Ectodermal cell (in vitro differentiated cells): ENCODE measurements around the gene TSR3.

Experiments
- H3K27ac ChIP-seq: 2 replicates; pipeline ENCODE4 v1.7.0; 2013; ENCODE audit warnings: mild to moderate bottlenecking, low read depth, low read length; ENCODE audit not compliant: insufficient read depth, poor library complexity, severe bottlenecking
- H3K27me3 ChIP-seq: 2 replicates; pipeline ENCODE4 v1.7.0; 2013; ENCODE audit warnings: mild to moderate bottlenecking, low read length; ENCODE audit not compliant: insufficient read depth, control insufficient read depth, poor library complexity, severe bottlenecking
- H3K36me3 ChIP-seq: one replicate; pipeline ENCODE4 v1.7.0; 2013; ENCODE audit warnings: low read length; ENCODE audit not compliant: control insufficient read depth, insufficient read depth
- H3K4me1 ChIP-seq: one replicate; pipeline ENCODE4 v1.7.0; 2013; ENCODE audit warnings: low read length; ENCODE audit not compliant: control insufficient read depth, insufficient read depth
- H3K4me3 ChIP-seq: 2 replicates; pipeline ENCODE4 v1.7.0; 2013; ENCODE audit warnings: low read depth, low read length, control low read depth; ENCODE audit not compliant: insufficient read depth
- H3K9me3 ChIP-seq: 2 replicates; pipeline ENCODE4 v1.7.0; 2013; ENCODE audit warnings: mild to moderate bottlenecking, low read length, moderate library complexity; ENCODE audit not compliant: control insufficient read depth
- WGBS, 2 experiments: methylation state at CpG; one replicate each; pipeline ENCODE4 v1.1.7; 2013; ENCODE audit warnings: missing lambda C conversion rate in 2 of 2; 5-methylcytosine and 5-hydroxymethylcytosine counted together

Gene TSR3

DNA sequence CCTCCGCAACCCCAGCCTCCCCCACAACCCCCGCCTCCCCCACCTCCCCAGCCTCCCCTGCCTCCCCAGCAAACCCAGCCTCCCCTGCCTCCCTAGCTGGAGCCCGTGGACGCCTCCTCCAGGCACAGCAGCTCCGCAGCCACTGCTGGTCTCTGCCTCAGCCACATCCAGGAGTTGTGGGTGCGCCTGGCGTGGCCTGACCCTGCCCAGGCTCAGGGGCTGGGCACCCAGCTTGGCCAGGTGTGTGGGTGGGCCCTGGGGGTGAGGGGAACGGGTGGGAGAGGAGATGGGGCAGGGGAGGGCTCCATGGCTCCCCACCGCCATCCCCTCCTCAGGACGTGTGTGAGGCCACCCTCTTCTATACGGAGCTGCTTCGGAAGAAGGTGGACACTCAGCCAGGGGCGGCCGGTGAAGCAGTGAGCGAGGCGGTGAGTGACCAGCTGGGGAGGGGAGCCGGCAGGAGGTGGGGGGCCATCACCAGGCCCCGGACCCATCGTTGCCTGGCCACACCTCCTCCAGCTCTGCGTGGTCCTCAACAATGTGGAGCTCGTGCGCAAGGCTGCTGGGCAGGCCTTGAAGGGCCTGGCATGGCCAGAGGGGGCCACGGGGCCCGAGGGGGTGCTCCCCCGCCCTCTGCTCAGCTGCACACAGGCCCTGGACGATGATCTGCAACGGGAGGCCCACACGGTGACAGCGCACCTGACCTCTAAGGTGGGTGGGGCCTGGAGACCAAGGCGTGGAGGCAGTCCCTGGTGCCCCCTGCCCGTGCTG, 5.8 kb downstream of the TSR3 start:
- peaks cover 7% of the 10 kb centered on the region for H3K4me1 ChIP-seq
- no peaks in the 10 kb centered on the region for H3K9me3 ChIP-seq
- H3K27ac ChIP-seq, result no peak overlapping the region
- H3K27me3 ChIP-seq, result peaks cover 38% of the 10 kb centered on the region
- no peak overlapping the region for H3K4me3 ChIP-seq
- H3K36me3 ChIP-seq, result peaks cover 7% of the 10 kb centered on the region
- WGBS, 2 experiments, result 81 to 85% methylated on average over 29 of the region's 31 CpGs

GRCh38 chr16:1345087-1345486, 6.6 kb downstream of the TSR3 start:
- Histone ChIP-seq H3K27ac (no peak overlapping the region), H3K36me3 (peaks cover 5% of the 10 kb centered on the region), H3K27me3 (peaks cover 45% of the 10 kb centered on the region), H3K4me3 (no peak overlapping the region), H3K4me1 (peaks cover 3% of the 10 kb centered on the region), H3K9me3 (no peaks in the 10 kb centered on the region)
- 72 to 76% methylated on average over 9 to 10 of the region's 11 CpGs for WGBS, 2 experiments

GRCh38 chr16:1344499-1344898, 7.2 kb downstream of the TSR3 start:
- 90 to 91% methylated on average over 14 of the region's 14 CpGs for WGBS, 2 experiments
- Histone ChIP-seq H3K27me3 (peaks cover 51% of the 10 kb centered on the region), H3K4me3 (no peak overlapping the region), H3K9me3 (no peaks in the 10 kb centered on the region), H3K36me3 (peaks cover 3% of the 10 kb centered on the region), H3K27ac (no peak overlapping the region), H3K4me1 (peaks cover 3% of the 10 kb centered on the region)

GRCh38 chr16:1343428-1344242, 8.0 kb downstream of the TSR3 start:
- Histone ChIP-seq H3K36me3 (peaks cover 3% of the 10 kb centered on the region), H3K4me3 (peak overlapping the region; percentile 36), H3K9me3 (no peaks in the 10 kb centered on the region), H3K27ac (no peak overlapping the region), H3K27me3 (peaks cover 54% of the 10 kb centered on the region), H3K4me1 (peaks cover 3% of the 10 kb centered on the region)
- 47% methylated on average over 44 of the region's 44 CpGs for WGBS, 2 experiments

GRCh38 chr16:1342526-1343427, 8.9 kb downstream of the TSR3 start:
- Histone ChIP-seq H3K9me3 (no peaks in the 10 kb centered on the region), H3K27me3 (peaks cover 57% of the 10 kb centered on the region), H3K27ac (no peak overlapping the region), H3K4me3 (peak overlapping the region; percentile 36), H3K36me3 (peaks cover under 1% of the 10 kb centered on the region), H3K4me1 (peaks cover 5% of the 10 kb centered on the region)
- 9% methylated on average over 49 of the region's 49 CpGs for WGBS, 2 experiments

DNA sequence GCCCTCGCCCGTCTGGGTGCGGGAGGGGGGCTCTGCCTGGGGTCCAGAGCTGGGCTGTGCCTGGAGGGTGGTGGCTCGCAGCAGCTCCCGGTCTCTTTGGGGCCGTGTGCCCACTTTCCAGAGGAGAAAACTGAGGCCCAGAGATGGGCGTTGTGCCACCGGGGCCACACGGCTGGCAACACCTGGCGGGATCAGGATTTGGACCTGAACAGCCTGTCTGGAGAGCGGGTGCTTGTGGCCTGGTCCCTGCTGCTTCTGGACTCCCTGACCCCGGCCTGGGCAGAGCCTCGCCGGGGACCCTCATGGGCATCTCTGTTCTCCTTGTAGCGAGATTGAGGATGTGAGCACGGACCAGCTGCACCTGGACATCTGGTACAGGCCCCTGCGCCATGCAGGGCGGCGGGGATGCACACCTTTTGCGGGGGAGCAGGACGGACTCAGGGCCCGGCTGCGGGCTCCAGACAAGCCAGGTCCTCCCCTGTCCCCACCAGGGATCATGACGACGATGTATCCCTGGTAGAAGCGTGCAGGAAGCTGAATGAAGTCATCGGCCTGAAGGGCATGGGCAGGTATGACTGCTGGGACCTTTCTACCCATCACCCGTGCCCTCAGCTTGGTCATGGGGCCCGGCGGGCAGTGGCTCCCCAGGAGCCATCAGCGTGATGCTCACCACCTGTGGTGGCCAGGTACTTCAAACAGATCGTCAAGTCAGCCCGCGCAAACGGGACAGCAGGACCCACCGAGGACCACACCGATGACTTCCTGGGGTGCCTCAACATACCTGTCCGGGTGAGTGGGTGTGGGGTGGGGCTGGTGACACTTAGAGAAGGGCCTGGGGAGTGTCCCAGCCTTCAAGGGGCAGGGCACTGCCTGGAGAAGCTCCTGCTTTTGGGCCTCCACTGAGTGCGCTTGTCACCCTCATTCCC, 9.9 kb downstream of the TSR3 start:
- WGBS, 2 experiments, result 87 to 88% methylated on average over 39 of the region's 39 CpGs

DNA sequence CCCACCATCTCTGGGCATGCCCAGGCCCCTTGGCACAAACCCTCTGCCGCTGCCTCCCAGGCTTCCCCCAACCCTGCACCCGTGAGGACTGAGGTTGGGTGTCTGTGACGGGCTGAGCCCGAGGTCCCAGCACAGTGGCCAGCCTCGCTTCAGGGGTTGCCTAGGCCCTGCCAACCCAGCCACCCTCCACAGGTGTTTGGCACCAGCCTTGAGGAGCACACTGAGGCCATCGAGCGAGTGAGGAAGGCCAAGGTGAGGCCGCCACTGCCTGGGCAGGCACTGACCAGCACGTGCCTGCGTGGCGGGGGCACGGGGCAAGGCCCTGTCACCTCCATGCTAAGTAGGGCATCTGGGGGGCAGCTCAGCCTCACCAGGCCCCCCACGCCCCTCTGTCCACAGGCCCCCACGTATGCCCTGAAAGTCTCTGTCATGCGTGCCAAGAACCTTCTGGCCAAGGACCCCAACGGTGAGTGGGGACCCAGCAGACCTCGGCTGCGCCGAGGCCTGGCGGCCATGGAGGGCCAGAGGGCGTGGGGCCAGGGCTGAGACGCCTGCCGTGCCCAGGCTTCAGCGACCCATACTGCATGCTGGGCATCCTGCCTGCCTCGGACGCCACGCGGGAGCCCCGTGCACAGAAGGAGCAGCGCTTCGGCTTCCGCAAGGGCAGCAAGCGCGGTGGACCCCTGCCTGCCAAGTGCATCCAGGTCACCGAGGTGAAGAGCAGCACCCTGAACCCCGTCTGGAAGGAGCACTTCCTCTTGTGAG, 10.8 kb downstream of the TSR3 start:
- H3K27ac ChIP-seq, result no peak overlapping the region
- H3K4me3 ChIP-seq, result no peak overlapping the region
- 89% methylated on average over 36 of the region's 36 CpGs for WGBS, 2 experiments
- H3K4me1 ChIP-seq, result peaks cover 17% of the 10 kb centered on the region
- H3K9me3 ChIP-seq, result no peaks in the 10 kb centered on the region
- H3K27me3 ChIP-seq, result peaks cover 74% of the 10 kb centered on the region
- no peaks in the 10 kb centered on the region for H3K36me3 ChIP-seq

More for the DNA sequence above, 9.9 kb downstream of the TSR3 start:
- Histone ChIP-seq H3K27ac (no peak overlapping the region), H3K36me3 (no peaks in the 10 kb centered on the region), H3K27me3 (peaks cover 65% of the 10 kb centered on the region), H3K9me3 (no peaks in the 10 kb centered on the region), H3K4me1 (peaks cover 10% of the 10 kb centered on the region), H3K4me3 (no peak overlapping the region)

GRCh38 chr16:1338855-1339675, 12.6 kb downstream of the TSR3 start:
- H3K36me3 ChIP-seq, result no peaks in the 10 kb centered on the region
- no peak overlapping the region for H3K4me3 ChIP-seq
- no peaks in the 10 kb centered on the region for H3K9me3 ChIP-seq
- no peak overlapping the region for H3K27ac ChIP-seq
- peaks cover 82% of the 10 kb centered on the region for H3K27me3 ChIP-seq
- 65 to 69% methylated on average over 31 of the region's 31 CpGs for WGBS, 2 experiments
- H3K4me1 ChIP-seq, result peaks cover 33% of the 10 kb centered on the region
